ENCODE results near the gene ERV3-1. TPM values are rescaled to one million over a fixed set of nuclear protein-coding genes. Genes with fewer than 3 reads are reported as not detected.

ERV3-1 gene
- total RNA-seq, 1 experiment from 2014 or later: 23.1 TPM

DNA sequence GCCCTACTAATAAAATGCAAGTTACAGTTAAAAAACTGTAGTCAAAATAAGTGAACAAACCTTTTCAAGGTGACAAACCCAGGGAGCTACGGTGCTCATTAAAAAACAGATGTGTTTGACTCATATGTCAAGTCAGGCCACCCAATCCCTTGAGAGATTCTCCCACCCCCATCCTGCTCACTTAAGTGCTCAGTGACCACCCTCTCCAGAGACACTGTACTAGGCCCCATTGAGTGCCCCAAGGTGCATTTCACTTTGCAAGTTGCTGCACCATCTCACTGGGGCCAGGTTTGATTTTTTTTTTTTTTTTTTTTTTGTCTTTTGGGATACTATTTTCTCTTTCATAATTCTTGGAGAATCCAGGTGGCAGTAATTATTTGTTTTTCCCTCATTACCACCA is 1.9 kb downstream of the ERV3-1 start:
- intact Hi-C loops (cut with micrococcal nuclease; ENCODE audit: unreplicated experiment): no loop called here
- ATAC-seq (no peak), DNase-seq (ENCODE audit: low read depth, low spot score) (no peak)
- ChIA-PET CTCF (no interaction called here), POLR2A (no interaction called here)
- Histone ChIP-seq H3K4me3 (ENCODE audit: low read depth in 2 of 2, low read length in 2 of 2) (no peak overlapping the region), H3K4me1 (ENCODE audit: control insufficient read depth, insufficient read depth, low read length) (0 out of 2 replicates have a peak, but pooled peaks cover 2% of the 10 kb centered on the region), H3K27me3 (ENCODE audit: control insufficient read depth, insufficient read depth, low read length) (no peaks in the 10 kb centered on the region), H3K27ac (ENCODE audit: low read length) (no peak overlapping the region), H3K9me3 (ENCODE audit: control insufficient read depth, insufficient read depth, low read depth, low read length) (peaks cover 19% of the 10 kb centered on the region; the same call in 1 of the 2 replicates), H3K36me3 (ENCODE audit: control insufficient read depth, insufficient read depth, low read length) (peaks cover 3% of the 10 kb centered on the region; the same call in 1 of the 2 replicates)
- BruUV-seq (replicated peaks): no TSS peak
- TF ChIP-seq, protein P1, sequence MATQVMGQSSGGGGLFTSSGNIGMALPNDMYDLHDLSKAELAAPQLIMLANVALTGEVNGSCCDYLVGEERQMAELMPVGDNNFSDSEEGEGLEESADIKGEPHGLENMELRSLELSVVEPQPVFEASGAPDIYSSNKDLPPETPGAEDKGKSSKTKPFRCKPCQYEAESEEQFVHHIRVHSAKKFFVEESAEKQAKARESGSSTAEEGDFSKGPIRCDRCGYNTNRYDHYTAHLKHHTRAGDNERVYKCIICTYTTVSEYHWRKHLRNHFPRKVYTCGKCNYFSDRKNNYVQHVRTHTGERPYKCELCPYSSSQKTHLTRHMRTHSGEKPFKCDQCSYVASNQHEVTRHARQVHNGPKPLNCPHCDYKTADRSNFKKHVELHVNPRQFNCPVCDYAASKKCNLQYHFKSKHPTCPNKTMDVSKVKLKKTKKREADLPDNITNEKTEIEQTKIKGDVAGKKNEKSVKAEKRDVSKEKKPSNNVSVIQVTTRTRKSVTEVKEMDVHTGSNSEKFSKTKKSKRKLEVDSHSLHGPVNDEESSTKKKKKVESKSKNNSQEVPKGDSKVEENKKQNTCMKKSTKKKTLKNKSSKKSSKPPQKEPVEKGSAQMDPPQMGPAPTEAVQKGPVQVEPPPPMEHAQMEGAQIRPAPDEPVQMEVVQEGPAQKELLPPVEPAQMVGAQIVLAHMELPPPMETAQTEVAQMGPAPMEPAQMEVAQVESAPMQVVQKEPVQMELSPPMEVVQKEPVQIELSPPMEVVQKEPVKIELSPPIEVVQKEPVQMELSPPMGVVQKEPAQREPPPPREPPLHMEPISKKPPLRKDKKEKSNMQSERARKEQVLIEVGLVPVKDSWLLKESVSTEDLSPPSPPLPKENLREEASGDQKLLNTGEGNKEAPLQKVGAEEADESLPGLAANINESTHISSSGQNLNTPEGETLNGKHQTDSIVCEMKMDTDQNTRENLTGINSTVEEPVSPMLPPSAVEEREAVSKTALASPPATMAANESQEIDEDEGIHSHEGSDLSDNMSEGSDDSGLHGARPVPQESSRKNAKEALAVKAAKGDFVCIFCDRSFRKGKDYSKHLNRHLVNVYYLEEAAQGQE (IDR thresholded peaks at IDR 0.05; ENCODE audit: insufficient read depth in 1 of 2, low read depth in 2 of 2, low read length in 1 of 2): no peak
- no peak for TF ChIP-seq POLR2AphosphoS5 (IDR thresholded peaks at IDR 0.05; ENCODE audit: low read depth, low read length)
- no peak for TF ChIP-seq TCF7L2 (IDR thresholded peaks at IDR 0.05; ENCODE audit: low read depth, low read length)
- no peak for TF ChIP-seq SIN3A (IDR thresholded peaks at IDR 0.05; ENCODE audit: borderline replicate concordance, insufficient read depth, low read depth, low read length)
- TF ChIP-seq, protein P2, sequence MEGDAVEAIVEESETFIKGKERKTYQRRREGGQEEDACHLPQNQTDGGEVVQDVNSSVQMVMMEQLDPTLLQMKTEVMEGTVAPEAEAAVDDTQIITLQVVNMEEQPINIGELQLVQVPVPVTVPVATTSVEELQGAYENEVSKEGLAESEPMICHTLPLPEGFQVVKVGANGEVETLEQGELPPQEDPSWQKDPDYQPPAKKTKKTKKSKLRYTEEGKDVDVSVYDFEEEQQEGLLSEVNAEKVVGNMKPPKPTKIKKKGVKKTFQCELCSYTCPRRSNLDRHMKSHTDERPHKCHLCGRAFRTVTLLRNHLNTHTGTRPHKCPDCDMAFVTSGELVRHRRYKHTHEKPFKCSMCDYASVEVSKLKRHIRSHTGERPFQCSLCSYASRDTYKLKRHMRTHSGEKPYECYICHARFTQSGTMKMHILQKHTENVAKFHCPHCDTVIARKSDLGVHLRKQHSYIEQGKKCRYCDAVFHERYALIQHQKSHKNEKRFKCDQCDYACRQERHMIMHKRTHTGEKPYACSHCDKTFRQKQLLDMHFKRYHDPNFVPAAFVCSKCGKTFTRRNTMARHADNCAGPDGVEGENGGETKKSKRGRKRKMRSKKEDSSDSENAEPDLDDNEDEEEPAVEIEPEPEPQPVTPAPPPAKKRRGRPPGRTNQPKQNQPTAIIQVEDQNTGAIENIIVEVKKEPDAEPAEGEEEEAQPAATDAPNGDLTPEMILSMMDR (IDR thresholded peaks at IDR 0.05): no peak
- in situ Hi-C loops (cut with HindIII; ENCODE audit: low pct_unique_long_range_greater_than_20kb, low sequenced_read_pairs): no loop called here

DNA sequence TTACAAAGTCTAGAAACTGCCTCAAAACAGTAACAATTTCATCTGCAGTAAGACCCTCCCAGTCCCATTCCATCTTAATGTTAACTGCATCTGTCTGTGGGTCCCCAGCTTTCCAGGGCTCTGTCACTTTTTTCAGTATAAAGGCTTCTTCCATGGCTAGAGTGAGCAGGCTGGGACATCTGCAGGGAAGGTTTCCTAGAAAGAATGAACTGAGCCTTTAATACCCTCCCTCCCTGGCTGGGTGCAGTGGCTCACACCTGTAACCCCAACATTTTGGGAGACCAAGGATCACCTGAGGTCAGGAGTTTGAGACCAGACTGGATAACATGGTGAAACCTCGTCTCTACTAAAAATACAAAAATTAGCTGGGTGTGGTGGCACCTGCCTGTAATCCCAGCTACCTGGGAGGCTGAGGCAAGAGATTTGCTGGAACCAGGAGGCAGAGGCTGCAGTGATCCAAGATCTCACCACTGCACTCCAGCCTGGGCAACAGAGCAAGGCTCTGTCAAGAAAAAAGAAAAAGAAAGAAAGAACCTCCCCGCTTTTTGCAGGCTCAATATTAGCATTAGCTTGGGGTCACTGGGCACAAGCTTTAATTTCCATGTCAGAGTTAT is 3.4 kb downstream of the ERV3-1 start:
- H3K9me3 ChIP-seq (ENCODE audit: control insufficient read depth, insufficient read depth, low read depth, low read length): peaks cover 28% of the 10 kb centered on the region; the same call in 1 of the 2 replicates
- in situ Hi-C loops (cut with HindIII; ENCODE audit: low pct_unique_long_range_greater_than_20kb, low sequenced_read_pairs): no loop called here
- no TSS peak for BruUV-seq (replicated peaks)
- DNase-seq (ENCODE audit: low read depth, low spot score) (no peak), ATAC-seq (no peak)
- ChIA-PET POLR2A (no interaction called here), CTCF (no interaction called here)
- TF ChIP-seq POLR2AphosphoS5 (IDR thresholded peaks at IDR 0.05; ENCODE audit: low read depth, low read length) (no peak), SIN3A (IDR thresholded peaks at IDR 0.05; ENCODE audit: borderline replicate concordance, insufficient read depth, low read depth, low read length) (no peak), TCF7L2 (IDR thresholded peaks at IDR 0.05; ENCODE audit: low read depth, low read length) (no peak)
- TF ChIP-seq, protein P1 (IDR thresholded peaks at IDR 0.05; ENCODE audit: insufficient read depth in 1 of 2, low read depth in 2 of 2, low read length in 1 of 2): no peak
- TF ChIP-seq, protein P2 (IDR thresholded peaks at IDR 0.05): no peak
- no peak overlapping the region for H3K4me3 ChIP-seq (ENCODE audit: low read depth in 2 of 2, low read length in 2 of 2)
- no peak overlapping the region for H3K27ac ChIP-seq (ENCODE audit: low read length)
- intact Hi-C loops (cut with micrococcal nuclease; ENCODE audit: unreplicated experiment): no loop called here
- peaks cover 3% of the 10 kb centered on the region; the same call in 1 of the 2 replicates for H3K36me3 ChIP-seq (ENCODE audit: control insufficient read depth, insufficient read depth, low read length)
- no peaks in the 10 kb centered on the region for H3K27me3 ChIP-seq (ENCODE audit: control insufficient read depth, insufficient read depth, low read length)
- 0 out of 2 replicates have a peak, but pooled peaks cover 2% of the 10 kb centered on the region for H3K4me1 ChIP-seq (ENCODE audit: control insufficient read depth, insufficient read depth, low read length)
